ENCODE measurements around the gene C12orf42.

C12orf42 gene

GRCh38 chr12:103498990-103499389, 3.2 kb upstream of the C12orf42 start:
- DNase-seq (ENCODE audit: low read depth): no peak
- no peak for TF ChIP-seq CTCF (conservative IDR thresholded peaks at IDR 0.05; ENCODE audit: low read length)
- no peak overlapping the region for H3K4me3 ChIP-seq (ENCODE audit: low read length)

- TF ChIP-seq CTCF (conservative IDR thresholded peaks at IDR 0.05; ENCODE audit: low read length): no peak
- no peak overlapping the region for H3K4me3 ChIP-seq (ENCODE audit: low read length)
- DNase-seq (ENCODE audit: low read depth): no peak
Measured at GRCh38 chr12:103494734-103495468, 867 bp downstream of the C12orf42 start.

- H3K4me3 ChIP-seq (ENCODE audit: low read length): no peak overlapping the region
- DNase-seq (ENCODE audit: low read depth): no peak
- TF ChIP-seq CTCF (conservative IDR thresholded peaks at IDR 0.05; ENCODE audit: low read length): no peak
Measured at GRCh38 chr12:103494051-103494733, 1.6 kb downstream of the C12orf42 start.

- no peak for DNase-seq (ENCODE audit: low read depth)
- H3K4me3 ChIP-seq (ENCODE audit: low read length): no peak overlapping the region
- TF ChIP-seq CTCF (conservative IDR thresholded peaks at IDR 0.05; ENCODE audit: low read length): no peak
Measured at GRCh38 chr12:103493199-103493598, 2.6 kb downstream of the C12orf42 start.

- no peak for TF ChIP-seq CTCF (conservative IDR thresholded peaks at IDR 0.05; ENCODE audit: low read length)
- DNase-seq (ENCODE audit: low read depth): no peak
- H3K4me3 ChIP-seq (ENCODE audit: low read length): no peak overlapping the region
Measured at GRCh38 chr12:103482365-103482764, 13.4 kb downstream of the C12orf42 start.

GRCh38 chr12:103475073-103475472, 20.7 kb downstream of the C12orf42 start:
- no peak for TF ChIP-seq CTCF (conservative IDR thresholded peaks at IDR 0.05; ENCODE audit: low read length)
- DNase-seq (ENCODE audit: low read depth): no peak
- H3K4me3 ChIP-seq (ENCODE audit: low read length): no peak overlapping the region

GRCh38 chr12:103470664-103471063, 25.1 kb downstream of the C12orf42 start:
- no peak for TF ChIP-seq CTCF (conservative IDR thresholded peaks at IDR 0.05; ENCODE audit: low read length)
- no peak for DNase-seq (ENCODE audit: low read depth)

More at GRCh38 chr12:103470664-103471063, 25.1 kb downstream of the C12orf42 start:
- no peak overlapping the region for H3K4me3 ChIP-seq (ENCODE audit: low read length)
